Cerebellar nuclear complex (tissue), 1 donor: Measurements from ENCODE around the gene ADGRA3.
"Not testable (repeated sequence)": the region's sequence is repeated elsewhere in the genome, so short reads cannot be mapped to it uniquely, and the experiment has no call there.

ENCODE experiments used
- DNase-seq, 2 experiments: peaks; one replicate each; lab custom pipeline; 2025; lab: John Stamatoyannopoulos, UW

Gene ADGRA3

GRCh38 chr4:22478426-22478825, 37.4 kb downstream of the ADGRA3 start:
- no peak for DNase-seq

- DNase-seq, result no peak
Measured at GRCh38 chr4:22477813-22478182, 38.1 kb downstream of the ADGRA3 start.

DNA sequence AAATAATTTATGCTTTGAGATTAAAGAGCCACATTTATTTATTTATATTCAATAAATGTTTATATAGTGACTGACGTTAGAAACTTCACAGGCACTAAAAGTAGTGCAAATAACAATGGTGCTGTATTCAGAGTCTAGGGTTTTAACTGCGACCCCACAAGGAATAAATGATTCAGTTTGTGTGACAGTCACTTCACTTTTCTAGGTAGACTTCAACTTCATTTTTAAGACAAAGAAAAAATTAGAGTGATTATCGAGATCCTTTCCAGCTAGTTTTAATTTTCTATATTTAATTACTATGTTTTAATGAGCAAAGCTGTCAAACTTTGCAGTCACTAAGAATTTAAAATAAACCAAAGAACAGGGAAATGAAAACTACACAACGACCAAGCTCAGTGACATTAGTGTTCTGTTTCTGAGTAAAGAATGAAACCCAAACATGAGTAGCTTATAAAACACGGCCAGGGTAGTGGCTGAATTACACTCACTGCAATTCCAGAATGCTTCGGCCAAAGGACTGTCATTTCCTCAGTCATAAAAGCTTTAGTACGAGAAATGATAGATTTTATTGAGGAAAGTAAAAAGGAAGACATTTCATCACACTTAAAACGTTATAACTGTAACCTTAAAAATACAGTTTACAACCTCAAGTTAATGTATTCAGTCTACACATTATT, 38.6 kb downstream of the ADGRA3 start:
- no peak for DNase-seq

DNA sequence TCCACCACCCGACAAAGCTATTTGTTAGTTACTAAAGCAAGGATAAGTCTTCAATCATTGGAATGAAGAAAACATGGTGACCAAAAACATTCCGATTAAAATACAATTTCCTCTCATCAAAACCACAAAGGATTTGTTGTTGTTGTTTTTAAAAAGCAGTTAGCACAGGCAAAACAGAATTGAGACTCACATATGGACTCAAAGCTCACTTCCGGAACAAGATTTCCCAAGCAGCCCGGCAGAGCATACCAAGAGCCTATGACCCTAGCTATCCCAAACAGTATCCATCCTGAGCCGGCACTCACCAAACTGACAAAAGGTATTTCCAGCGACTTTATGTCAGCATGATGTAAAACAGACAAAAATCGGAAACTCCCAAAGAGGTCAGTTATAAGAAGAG, 39.9 kb downstream of the ADGRA3 start:
- no peak for DNase-seq

DNA sequence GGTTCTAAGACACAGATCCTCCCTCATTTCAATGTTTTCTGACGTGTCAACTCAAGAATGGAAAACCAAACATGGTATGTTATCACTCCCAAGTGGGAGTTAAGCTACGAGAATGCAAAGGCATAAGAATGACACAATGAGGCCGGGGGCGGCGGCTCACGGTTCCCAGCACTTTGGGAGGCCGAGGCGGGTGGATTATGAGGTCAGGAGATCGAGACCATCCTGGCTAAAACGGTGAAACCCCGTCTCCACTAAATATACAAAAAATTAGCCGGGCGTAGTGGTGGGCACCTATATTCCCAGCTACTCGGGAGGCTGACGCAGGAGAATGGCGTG, 40.6 kb downstream of the ADGRA3 start:
- not testable (repeated sequence) for DNase-seq

- no peak for DNase-seq
Measured at GRCh38 chr4:22474636-22475310, 41.1 kb downstream of the ADGRA3 start.

DNA sequence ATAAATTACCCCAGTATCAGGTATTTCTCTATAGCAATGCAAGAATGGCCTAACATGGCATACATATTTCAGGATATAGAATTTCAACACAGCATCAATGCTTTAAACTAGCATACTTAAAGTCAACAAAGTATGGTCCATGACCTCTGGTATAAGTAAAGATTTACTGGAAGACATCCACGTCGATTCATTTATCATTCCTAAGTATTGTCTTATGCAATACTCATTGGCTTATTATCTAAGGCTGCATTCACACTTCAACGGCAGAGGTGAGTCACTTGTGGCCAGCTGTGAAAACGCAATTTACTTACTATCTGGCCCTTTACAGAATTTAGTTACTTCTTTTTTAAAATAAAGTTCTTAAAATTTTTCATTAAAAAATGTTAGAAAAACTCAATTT, 42.6 kb downstream of the ADGRA3 start:
- no peak for DNase-seq

DNA sequence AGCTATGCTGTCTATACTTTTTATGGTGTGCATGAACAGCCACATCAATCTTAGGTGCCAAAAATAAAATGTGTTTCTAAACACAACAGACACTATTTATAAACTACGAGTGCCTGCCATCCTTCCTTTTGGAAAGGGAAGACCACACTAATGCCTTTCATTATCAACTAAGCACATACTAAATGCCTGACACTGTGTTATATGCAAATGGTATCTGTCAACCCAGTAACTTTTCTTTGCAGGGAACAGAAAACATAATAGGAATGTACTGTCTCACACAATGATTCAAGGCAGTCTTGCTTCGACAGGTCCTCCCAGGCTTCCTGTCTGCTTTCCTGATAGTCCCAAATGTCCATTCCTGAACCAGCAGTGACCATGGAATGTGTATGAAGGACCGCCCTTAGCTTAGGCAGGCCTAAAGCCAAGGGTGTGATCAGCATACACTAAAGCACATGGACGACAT, 43.8 kb downstream of the ADGRA3 start:
- DNase-seq, result no peak

DNA sequence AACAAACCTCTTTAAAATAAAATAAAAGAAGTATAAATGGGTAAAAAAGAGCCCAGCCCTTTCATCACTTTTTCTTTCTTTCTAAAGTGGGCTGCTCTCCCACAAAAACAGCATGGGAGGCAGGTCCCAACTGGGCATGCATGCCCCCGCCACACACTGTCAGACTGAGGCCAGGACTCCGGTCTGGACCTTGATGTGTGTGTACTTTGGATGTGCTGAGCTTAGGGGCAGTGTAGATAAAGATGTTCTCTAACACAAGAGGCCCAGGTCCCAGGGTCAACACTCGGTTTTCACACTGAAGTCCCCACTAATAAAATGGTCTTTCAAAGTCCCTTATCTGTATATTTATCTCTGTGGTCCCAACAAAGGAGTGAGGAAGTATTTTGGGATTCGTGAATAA, 44.4 kb downstream of the ADGRA3 start:
- DNase-seq, result no peak

GRCh38 chr4:22466581-22466980, 49.3 kb downstream of the ADGRA3 start:
- DNase-seq, result no peak

DNA sequence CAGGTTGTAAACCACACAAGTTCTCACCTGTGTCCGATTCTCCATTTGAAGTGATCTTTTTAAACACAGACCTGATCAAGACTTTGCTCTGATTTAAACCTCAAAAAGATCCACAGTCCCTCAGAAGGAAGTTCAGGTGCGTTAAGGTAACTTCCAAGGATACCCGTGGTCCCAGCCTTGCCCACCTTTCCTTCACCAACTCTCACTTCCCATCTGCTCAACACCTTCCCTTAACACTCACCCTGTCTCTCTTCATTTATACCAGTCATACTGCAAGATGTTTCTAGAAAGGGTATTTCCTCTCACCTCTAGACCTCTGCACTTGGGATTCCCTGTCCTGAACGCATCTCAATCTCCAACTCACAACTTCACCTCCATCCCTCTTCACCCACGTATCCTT, 49.9 kb downstream of the ADGRA3 start:
- no peak for DNase-seq

DNA sequence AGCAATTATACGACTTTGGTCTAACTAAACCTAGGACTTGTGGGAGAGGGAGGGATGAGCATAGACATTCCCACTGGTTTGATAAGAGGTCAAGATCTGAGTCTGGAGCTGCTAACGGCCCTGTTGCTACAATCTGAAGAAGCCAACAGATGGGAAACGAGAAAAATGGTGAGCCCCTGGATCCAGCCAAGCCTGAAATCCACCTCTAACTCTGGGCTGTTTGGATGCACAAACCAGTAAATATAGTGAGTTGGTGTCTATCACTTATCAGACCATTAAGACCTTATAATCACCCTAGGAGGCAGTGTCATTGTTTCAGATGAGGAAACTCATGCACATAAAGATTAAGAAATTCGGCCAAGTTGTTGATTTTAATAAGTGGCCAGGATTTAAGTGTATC, 50.5 kb downstream of the ADGRA3 start:
- DNase-seq, result no peak

DNA sequence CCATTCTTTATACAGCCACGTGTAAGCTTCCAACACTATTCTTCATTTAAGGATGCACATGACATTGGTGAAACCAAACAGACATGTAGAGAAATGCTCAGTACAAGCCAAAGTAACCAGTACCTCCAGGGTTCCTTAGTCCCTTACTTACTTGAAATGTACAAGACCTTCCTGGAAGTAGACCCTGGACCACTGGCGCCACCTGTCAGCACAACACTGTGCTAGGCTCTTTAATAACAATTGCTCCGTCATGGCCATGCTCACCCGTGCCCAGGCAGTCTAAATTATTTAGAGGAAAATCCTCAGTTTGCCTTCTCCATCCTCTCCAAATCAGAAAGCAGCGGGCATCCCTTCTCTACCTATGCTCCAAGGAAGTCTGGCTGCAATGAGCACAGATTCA, 52.7 kb downstream of the ADGRA3 start:
- DNase-seq, result no peak

GRCh38 chr4:22462688-22463087, 53.2 kb downstream of the ADGRA3 start:
- no peak for DNase-seq

DNA sequence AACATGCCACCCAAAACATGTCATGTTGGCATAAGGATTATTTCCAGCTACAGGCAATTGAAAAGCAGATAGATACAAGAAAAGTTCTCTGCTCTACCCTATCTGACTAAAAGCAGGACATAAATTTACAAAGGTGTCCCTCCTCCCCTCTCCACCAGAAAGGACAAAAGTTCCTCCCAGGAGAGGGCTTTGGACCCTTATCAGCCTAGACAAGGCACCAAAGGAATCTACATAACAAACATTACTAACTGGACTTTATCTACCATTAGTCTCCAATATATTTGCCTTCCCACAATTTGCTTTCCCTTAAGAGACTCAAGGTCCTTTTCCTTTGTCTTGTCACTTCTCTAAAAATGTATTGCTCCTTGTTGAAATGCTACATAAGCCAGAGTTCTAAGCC, 55.6 kb downstream of the ADGRA3 start:
- DNase-seq, result no peak

DNA sequence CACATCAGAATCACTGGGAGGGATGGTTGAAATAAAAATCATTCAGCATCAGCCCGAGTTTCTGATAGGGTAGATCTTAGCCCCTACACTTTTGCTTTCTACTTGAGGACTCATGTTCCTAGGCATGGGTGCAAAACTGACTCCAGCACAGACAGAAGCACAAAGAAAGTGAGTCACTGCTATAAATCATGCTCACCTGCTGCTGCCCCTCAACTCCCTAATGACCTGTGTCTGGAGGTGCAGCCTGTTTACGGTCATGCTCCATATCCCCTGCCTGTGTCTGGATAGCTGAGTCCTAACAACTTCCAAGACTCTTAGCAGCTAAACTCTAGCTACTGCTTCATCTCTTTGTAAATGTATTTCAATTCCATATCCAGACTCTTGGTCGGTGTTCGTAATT, 57.8 kb downstream of the ADGRA3 start:
- DNase-seq, result no peak

GRCh38 chr4:22457348-22457747, 58.5 kb downstream of the ADGRA3 start:
- no peak for DNase-seq

DNA sequence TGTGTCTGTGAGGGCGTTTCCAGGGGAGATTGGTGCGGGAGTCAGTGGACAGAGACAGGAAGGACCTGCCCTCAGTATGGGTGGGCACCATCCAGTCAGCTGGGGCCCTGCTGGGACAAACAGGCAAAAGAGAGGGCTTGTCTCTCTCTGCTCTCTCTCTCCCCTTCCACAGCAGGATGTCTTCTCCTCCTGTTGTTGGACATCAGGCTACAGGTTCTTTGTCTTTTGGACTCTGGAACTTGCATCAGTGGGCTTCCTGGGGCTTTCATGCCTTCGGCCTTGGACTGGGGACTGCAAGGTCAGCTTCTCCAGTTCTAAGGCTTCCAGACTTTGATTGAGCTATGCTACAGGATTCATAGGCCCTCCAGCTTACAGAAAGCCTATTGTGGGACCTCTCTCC, 59.6 kb downstream of the ADGRA3 start:
- no peak for DNase-seq

GRCh38 chr4:22454955-22455354, 60.9 kb downstream of the ADGRA3 start:
- DNase-seq, result no peak

- no peak for DNase-seq
Measured at GRCh38 chr4:22454216-22454838, 61.5 kb downstream of the ADGRA3 start.

DNA sequence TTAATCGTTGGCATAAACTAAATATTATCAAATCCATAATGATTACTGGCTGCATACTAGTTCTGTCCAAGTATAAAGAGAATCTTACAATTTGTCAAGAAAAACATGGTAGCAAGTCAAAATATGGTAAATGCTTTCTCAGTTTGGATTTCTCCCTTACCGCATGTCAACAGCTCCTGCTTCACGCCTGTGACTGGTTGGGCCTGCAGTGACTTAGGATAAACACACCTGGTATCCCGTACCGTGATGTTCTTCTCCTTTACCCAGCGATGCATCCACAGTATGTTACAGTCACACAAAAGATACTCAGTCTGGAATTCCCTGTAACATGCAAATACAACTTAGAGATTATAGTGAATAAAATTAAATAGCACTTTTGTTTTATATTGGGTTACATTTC, 71.1 kb downstream of the ADGRA3 start:
- DNase-seq, result no peak

DNA sequence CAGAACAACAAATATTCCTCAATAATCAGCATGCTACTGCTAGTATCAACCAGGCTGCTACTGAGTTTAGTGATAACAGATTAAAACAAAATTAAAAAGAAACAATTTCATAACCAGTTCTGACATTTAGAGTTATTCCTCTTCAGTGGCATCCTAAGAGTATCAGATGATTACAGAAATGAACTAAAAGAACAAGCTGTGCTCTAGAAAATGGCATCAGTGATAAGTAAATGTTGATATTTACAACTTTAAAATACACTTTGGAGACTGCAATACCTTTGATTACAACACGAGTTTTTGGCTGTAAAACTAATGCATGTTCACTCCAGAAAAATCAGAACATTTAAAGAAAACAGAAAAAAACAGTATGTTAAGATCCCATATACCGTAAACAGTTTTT, 72.9 kb downstream of the ADGRA3 start:
- DNase-seq, result no peak

DNA sequence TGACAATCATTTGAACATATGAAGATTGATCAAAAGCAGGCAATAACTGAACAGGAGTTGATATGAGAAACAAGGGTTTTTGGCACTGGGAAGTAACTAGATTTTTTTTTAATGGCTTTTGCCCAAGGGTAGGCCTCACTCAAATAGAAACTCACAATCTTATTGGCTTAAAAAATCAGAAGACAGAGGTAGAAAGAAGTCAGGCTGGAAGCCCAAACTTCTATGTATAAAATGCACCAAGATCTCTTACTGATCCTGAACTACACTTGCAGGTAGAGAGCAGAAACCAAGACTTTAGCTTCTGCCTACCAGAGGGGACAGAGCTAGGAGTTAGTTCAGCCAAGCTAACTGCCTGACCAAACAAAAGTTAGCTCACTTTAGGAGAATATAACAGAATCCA, 74.9 kb downstream of the ADGRA3 start:
- no peak for DNase-seq

DNA sequence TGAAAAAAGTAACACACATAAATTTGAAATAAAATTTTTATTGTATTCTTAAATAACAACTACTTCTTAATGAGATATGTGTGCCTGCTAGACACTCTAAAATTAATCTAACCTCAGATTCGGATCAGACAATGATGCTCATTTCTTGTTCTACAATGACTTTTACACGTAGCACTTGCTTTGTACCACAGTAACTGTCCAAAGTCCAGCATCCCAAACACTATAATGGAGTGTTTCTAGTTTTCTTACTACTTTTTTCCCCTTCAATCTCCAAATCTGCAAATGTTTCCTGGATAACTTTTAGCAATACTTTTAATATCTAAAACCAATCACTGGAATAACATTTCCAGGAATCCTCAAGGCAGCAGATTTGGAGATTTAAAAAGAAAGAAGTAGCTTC, 75.9 kb downstream of the ADGRA3 start:
- DNase-seq, result no peak
